ENCODE measurements around the gene PTPN18.

The PTPN18 gene

DNA sequence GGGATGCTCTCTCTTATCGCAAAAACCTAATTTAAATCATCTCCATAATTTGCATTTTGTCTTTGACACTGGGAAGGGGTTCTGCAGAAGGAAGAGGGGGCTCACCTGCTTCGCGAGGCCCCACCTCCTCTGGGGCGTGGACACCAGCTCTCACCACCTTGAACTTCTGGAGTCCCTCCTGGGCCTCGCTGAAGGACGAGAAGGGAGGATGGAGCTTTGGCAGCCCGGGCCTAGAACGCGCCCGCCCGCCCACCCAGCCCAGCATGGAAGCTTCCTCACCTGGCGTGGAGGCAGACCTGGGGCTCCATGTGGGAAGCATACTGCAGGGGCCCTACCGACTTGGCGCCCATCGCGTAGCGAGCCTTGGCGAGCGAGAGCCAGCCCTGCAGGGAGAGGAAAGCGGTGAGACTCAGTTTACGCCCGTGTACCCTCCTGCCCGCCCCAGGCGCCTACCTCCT is 14.3 kb upstream of the PTPN18 start:
- DNase-seq (ENCODE audit: low spot score): peak; percentile 20

DNA sequence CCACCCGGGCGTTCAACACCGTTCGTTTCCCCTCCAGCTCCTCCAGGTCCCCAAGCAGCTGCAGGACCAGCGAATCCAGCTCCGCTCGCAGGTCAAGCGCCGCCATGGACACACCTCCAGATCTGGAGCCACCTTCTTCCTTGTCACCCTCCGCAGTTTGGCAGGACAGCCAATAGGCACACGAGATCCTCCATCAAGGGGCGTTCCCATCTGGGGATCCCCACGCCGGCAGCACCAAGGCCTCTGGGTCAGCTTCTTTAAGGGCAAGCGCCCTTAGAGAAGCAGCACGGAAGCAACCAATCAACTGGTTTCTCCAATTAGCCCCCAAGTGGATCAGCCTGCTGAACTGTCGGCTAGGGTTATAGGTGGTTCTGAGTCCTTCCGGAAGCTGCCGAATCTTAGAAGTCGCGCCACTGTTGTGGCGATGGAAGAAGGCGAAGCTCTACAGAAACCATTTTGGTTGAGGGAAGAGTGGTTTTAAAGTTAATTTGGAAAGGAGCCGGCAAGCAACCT is 13.8 kb upstream of the PTPN18 start:
- DNase-seq (ENCODE audit: low spot score): peak; percentile 95

DNA sequence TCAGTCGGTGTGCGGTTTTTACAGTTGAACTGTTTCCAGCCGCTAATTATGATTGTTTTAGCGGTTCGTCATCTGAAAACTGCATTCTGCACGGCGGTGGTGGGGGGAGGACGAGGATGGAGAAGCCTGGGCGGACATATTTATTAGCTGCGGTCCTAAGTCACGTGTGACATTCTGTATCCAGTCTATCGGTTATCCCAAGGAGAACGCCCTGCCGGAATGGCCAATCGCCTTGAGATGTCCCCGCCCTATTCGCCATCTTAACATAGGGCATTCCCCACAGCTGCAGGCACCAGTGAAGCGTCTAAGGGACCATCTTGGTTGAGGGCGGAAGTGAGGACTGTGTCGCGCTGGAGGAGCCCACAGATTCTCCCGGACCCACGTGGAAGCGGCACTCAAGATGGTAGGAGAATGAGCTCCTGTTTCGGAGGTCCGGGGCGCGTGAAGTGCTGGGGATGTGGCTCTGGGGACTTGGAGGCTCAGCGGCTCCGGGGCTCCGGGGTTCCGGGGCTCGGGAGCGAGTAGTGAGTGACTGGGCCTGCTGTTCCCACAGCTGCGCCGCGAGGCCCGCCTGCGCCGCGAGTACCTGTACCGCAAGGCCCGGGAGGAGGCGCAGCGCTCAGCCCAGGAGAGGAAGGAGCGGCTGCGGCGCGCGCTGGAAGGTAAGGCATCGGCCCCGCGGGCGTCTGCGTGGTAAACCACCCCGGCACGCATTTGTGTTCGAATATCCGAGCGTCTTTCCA is 13.2 kb upstream of the PTPN18 start, which contains the start of gene IMP4:
Gene IMP4, plus strand, starts transcription at position 365 of the 743 bp plus-strand sequence. Its CDS starts 36 bp downstream, at position 401.
- peak; percentile 99 for DNase-seq (ENCODE audit: low spot score)

DNA sequence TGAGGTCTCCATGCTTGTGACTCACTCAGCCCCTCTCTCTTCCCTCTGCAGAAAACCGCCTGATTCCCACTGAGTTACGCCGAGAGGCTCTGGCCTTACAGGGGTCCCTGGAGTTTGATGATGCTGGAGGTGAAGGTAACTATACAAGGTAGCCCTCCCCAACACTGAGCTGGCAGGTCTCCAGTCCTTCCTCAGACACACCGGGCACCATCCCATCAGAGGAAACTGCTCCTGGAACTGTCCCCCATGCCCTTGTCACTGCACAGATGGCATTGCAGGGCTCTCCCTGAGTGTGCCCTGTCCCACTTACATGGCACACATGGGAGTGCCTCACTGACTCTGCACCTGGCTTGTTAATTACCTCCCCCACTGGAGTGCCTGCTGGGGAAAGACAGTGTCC is 11.3 kb upstream of the PTPN18 start:
- DNase-seq (ENCODE audit: low spot score): no peak

DNA sequence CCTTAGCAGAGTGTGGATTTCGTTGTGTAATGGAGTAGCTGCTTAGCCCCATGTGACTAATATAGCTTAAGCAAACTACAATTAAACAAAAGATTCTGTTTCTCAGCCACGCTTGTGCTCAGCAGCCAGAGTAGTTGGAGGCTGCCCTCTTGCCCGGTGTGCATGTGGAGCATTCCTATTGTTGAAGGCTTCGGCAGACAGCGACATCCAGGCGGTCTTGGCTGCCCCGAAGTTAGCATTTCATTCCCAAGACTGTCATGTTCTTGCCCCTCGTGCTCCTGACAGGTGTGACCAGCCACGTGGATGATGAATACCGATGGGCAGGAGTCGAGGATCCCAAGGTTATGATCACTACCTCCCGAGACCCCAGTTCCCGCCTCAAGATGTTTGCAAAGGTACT is 10.8 kb upstream of the PTPN18 start:
- DNase-seq (ENCODE audit: low spot score): no peak

DNA sequence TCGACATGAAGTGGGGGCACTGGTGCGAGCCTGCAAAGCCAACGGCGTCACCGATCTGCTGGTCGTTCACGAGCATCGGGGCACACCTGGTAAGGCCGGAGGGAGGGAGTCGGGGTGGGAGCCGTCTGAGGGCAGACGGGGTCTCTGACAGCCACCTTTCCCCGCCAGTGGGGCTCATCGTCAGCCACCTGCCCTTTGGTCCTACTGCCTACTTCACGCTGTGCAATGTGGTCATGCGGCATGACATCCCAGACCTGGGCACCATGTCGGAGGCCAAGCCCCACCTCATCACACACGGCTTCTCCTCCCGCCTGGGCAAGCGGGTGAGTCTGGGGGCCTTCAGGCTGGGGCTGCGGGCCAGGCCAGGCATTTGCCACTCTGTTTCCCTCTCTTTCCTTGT is 10.2 kb upstream of the PTPN18 start:
- no peak for DNase-seq (ENCODE audit: low spot score)

DNA sequence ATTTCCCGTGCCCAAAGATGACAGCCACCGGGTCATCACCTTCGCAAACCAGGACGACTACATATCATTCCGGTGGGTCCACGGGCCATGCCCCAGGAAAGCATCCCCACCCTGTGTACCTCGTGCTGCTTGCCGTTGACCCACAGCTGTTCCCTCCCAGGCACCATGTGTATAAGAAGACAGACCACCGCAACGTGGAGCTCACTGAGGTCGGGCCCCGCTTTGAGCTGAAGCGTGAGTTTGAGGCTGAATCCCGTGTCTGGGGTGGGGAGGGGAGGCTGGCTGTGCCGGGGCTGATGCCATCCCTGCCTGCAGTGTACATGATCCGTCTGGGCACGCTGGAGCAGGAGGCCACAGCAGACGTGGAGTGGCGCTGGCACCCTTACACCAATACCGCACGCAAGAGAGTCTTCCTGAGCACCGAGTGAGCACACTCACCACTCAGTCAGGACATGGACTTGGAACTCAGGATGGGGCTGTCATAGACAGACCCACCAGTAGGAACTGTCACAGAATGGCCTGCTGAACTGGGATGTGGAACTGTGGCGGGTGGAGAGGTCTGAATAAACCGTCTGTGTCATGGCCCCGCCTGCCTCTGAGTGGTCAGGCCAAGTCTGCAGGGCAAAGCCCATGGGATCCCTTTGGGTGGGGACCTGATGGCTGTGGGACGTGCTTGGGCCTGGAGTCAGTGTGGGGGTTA is 9.7 kb upstream of the PTPN18 start:
- no peak for DNase-seq (ENCODE audit: low spot score)

DNA sequence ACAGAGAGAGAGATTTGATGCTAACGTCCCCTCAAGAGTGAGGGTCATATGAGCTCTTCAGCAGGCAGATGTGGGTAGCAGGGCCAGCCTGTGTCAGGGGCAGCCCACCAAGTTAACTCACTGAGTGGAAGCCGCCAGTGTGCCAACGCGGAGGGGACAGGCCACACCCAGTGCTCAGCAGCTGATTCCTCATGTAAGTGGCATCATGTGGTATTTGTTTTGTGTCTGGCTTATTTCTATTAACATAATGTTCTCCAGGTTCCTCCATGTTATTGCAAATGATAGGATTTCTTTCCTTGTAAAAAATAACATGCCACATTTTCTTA is 9.2 kb upstream of the PTPN18 start:
- DNase-seq (ENCODE audit: low spot score): no peak

DNA sequence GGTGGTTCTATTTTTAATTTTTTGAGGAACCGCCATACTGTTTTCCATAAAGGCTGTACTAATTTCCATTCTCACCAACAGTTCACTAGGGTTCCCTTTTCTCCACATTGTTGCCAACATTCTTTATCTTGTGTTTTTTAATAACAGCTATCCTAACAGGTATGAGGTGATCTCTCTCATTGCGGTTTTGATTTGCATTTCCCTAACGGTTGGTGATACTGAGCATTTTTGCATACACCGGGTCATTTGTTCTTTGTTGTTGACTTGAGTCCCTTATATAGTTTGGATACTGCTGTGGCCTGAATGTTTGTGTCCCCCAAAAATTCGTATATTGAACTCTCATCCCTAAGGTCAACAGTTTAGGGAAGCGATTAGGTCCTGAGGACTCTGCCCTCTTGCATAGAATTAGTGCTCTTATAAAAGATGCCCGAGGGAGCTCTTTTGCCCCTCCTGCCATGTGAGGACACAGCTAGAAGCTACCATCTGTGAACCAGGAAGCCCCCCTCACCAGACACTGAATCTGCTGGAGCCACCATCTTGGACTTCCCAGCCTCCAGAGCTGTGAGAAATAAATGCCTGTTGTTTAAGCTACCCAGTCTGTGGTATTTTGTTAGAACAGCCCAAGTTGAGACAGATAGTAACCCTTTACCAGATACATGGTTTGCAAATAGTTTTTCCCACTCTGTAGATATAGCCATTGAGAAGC is 8.5 kb upstream of the PTPN18 start:
- no peak for DNase-seq (ENCODE audit: low spot score)

DNA sequence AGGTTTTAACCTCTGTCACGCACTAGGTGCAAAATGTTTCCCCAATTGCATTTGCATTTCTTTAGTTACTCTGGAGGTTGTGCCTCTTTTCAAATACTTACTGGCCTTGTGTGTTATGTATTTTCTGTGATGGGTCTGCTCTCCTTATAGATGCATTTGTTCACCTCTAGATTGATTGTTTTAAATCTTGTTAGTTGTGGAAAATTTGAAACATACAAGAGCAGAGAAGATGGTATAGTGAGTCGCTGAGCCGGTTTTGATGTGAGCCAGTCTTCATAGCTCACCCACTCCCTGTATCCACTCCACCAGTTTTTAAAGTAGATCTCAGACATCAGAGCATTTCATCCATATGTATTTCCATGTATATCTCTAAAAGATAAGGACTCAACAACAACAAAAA is 6.7 kb upstream of the PTPN18 start:
- no peak for DNase-seq (ENCODE audit: low spot score)

DNA sequence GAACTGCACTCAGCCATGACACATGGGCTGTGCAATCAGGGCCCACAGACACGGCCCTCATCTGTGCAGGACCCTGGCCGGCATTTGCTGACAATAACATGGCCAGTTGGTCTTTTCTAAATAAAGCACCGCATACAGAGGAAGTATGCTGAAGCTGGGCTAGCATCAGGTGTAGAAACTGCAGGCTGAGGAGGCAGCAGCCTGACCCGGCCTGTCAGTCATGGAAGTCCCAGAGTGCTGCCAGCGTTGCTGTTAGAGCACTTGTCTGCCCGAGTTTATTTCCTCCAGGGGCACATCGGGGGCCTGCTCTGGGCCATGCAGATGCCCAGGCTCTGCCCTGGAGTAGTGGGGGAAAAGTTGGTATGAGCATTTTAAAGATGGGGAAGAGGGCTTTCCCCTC is 4.1 kb upstream of the PTPN18 start:
- DNase-seq (ENCODE audit: low spot score): no peak

DNA sequence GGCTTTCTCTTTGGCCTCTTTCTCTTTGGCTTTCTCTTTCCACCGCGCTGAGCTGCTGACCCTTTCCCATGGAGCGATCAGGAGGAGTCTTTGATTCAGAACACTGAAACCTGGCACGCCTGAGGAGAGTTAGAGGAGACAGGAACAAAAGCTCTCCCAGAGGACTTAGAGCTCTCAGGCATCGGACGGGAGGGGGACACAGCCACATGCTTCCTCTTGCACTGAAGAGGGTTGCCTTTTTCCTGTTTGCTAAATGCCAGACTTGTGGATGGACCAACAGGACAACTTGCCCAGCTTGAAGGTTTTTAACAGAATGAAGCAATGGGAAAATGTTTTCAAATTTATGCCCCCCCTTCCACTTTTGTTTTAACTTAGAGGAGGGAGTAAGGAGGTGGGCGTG is 3.6 kb upstream of the PTPN18 start:
- no peak for DNase-seq (ENCODE audit: low spot score)

DNA sequence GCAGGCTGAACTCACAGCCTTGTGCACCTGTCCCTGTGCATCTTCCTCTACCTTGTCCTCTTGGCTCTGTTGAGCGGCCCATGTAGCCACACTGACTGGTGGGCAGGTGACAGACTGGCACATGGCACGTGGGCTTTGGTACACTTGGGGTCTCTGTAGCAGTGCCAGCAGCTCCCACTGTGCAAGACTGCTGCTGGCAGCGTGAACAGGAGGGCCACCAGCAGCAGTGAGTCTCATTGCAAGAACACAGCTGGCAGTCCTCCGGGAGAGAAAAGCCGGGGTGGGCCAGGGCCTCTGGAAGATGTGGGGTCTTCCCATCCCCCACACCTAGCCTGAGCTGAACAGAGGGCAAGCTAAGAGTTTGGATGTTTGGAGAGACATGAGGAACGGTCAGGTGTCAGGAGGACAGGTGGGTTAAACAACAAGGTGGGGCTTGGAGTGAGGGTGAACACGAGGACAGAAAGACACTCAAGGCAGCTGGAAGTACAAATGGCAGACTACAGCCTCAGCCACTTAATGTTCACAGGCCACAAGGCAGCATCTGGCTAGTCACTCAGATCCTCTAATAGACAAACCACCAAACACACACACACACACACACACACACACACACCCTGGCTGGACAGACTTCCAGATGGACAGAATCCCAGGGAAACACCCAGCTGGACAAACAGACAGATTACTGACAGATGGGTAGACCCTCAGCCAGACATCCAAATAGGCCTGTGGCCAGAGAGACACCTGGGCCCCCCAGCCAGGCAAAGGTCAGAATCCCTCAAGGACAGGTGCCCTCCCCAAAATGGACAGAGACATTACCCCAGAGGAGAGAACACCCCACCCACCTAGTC is 2.3 kb upstream of the PTPN18 start:
- no peak for DNase-seq (ENCODE audit: low spot score)

DNA sequence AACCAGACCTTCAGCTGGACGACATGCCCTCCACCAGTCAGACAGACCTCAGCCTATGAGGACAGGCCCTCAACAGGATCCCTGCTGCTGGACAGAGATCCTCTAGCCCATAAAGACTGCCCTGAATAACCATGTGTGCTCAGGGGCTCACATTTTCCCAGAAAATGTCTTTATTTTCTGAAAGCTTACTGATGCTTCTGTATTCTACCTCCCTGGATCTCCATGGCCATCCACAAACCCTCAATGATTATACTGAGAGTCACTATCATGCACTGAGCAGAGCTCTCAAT is 1.8 kb upstream of the PTPN18 start:
- DNase-seq (ENCODE audit: low spot score): no peak

DNA sequence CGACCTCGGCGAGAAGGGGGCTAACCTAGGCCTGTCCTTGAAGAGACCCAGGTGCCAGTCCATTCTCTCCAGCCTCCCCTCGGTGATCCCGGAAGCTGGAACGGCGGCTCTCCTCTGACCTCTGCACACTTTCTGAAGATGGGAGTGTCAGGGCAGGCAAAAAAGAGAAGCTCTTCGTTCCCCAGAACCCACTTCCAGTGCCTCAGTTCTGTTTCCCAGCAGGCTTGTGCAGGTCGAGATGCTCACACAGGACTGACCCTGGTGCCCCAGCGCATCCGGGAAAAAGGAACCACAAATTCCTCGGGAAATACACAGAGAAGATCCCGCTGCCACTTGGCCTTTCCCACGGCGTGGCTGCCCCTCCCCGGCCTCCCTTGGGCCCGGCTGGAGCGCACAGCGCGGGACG is 681 bp upstream of the PTPN18 start:
- no peak for DNase-seq (ENCODE audit: low spot score)

DNA sequence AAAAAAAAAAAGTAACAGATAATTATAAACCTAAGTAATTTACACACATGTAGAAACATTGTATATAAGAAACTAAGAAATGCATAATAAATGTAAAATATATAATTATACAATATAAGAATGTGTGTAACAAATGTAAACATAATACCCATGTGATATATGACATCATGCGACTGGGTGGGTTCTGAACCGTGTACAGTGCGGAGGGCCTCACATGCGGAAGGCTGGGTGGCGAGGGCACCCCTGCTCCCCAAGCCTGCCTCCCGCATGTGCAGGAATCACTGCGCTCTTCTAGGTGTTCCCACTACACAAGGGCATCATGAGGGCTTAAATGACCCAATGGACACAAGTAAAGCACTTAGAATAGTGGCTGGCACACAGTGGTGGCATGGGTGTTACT is 2.0 kb downstream of the PTPN18 start:
- DNase-seq (ENCODE audit: low spot score): no peak

DNA sequence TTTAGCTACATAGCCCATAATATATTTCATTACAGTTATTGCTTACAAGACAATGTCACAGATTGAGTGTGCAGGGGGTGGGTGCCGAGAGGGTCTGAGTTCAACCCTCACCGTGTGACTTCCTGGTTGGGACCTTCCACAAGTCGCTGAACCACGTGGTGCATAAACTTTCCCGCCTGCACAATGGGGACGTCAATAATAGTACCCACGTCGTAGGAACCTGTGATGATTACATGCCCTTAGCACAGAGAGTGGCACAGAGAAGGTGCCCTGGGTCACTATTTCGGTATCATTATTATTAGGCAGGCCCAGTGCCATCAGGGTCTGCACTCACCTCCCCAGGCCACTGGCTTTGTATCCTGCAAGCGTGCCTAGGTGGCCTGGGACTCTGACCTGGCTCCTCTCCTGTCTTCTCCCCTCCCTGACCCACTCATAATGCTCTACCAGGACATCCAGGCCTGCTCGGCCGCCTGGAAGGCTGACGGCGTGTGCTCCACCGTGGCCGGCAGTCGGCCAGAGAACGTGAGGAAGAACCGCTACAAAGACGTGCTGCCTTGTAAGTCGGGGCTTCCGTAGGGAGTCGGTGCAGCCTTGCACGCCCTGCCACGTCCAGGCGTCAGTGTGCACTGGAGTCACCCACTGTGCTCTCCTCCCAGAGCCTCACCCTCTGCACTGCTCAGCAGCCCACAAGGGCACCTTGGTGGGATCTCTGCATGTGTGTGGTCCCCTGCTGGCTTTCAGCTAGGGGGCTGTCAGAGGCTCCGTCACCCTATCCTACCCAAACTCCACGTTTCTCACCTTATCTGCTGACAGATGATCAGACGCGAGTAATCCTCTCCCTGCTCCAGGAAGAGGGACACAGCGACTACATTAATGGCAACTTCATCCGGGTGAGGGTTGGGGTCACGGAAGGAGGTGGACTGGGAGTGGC is 2.8 kb downstream of the PTPN18 start:
- DNase-seq (ENCODE audit: low spot score): no peak

DNA sequence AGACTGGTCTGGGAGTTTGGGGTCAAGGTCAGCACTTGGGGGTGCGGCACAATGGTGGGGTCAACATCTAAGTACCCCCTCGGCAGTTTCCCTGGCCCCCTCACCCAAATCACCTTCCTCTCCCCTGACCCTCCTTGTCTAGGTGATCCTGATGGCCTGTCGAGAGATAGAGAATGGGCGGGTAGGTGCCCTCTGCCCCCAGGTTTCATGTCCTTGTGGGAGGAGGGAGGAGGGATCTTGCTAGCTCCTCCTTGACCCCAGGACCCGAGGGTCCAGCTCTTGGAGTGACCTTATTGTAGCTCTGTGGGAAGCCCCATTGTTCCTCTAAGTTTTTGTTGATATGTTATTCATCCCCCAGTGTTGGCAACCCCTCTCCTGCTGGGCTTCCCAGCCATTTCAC is 3.6 kb downstream of the PTPN18 start:
- no peak for DNase-seq (ENCODE audit: low spot score)

DNA sequence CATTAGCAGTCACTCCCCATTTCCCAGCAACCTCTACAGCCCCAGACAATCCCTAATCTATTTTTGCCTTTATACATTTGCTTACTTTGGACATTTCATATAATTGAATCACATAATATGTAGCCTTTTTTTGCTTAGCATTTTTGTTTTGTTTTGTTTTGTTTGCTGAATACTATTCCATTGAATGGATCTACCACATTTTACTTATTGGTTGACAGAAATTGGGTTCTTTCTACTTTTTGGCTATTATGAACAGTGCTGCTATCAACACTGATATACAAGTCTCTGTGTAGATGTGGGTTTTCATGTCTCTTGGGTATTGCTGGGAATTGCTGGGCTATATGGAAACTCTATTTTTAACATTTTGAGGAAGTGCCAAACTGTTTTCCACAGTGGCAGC is 7.6 kb downstream of the PTPN18 start:
- DNase-seq (ENCODE audit: low spot score): no peak

DNA sequence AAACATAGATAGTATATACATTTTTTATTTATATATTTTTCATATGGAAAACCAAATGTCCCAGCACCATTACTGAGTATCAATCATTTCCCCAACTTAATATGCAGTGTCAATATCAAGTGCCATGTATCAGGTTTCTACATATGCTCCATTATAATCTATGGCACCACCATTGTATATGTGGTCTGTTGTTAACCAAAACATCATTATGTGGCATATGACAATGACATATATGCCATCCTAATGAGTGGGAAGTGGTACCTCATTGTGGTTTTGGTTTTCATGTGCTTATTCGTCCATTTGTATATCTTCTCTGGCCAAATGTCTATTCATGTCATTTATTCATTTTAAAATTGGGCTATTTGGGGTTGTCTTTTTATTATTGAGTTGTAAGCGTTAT is 9.2 kb downstream of the PTPN18 start:
- no peak for DNase-seq (ENCODE audit: low spot score)

DNA sequence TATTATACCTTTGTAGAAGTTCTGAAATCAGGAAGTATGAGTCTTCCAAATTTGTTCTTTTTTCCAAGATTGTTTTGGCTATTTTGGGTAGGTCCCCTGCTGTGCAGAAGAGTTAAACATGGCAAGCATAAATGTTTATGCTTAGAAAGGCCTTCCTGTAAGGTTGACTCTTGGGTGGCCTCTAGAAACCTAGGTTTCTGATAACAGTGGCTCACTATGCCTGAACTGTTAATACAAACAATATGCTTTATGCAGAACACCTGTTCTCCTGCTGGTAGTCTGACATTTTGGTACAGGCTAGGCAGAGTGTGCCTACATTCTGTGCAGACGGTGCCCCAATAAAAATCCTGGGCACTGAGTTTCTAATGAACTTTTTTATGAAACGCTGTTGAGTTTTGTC is 10.1 kb downstream of the PTPN18 start:
- DNase-seq (ENCODE audit: low spot score): no peak
